NCI-H1436 (cell line): ENCODE measurements around the gene BCAS3.

ENCODE experiments used
- DNase-seq: peaks from one replicate; lab custom pipeline; 2025; lab: John Stamatoyannopoulos, UW

Gene BCAS3

GRCh38 chr17:61323003-61323908 lies 645.6 kb downstream of the BCAS3 start:
- no peak for DNase-seq

DNA sequence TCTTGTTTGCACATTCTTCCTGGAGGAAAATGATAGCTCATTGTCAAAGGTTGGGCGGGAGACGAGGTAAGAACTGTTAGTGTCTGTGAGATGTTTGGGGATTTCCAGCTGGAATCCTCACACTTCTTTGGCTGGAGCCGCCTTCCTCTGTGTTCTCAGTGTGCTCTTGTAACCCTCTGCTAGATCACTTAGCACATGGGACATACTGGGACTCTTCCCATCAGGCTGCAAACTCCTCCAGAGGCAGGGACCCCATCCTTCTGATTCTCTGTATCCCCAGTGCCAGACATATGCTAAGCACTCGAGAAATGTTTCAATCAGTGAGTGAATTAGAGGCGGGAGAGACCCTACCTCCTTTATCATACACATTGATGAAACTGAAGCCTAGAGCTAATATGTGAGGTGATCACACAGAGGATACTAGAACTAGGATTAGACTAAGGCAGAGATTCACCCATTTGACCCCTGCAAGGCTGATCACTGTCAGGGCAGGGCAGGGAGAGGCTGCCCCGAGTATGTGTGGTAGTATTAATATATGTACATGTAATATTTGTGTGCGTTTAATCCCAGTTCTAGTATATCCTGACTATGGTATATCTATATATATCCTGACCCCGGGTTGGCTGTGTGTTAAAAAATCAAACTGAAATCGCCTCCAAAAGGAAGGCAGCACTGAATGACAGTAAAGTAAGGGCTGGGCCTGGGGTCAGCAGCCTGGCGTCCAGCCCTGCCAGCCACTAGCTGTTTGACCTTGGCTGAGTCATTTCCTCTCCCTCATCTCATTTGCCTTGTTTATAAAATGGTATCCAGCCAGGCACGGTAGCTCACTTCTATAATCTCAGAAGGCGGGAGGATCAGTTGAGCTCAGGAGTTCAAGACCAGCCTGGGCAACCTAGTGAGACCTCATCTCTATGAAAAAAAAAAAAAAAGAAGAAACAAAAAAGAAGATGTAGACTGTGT lies 646.5 kb downstream of the BCAS3 start:
- DNase-seq: no peak

- no peak for DNase-seq
Measured at GRCh38 chr17:61324950-61325349, 647.3 kb downstream of the BCAS3 start.

DNA sequence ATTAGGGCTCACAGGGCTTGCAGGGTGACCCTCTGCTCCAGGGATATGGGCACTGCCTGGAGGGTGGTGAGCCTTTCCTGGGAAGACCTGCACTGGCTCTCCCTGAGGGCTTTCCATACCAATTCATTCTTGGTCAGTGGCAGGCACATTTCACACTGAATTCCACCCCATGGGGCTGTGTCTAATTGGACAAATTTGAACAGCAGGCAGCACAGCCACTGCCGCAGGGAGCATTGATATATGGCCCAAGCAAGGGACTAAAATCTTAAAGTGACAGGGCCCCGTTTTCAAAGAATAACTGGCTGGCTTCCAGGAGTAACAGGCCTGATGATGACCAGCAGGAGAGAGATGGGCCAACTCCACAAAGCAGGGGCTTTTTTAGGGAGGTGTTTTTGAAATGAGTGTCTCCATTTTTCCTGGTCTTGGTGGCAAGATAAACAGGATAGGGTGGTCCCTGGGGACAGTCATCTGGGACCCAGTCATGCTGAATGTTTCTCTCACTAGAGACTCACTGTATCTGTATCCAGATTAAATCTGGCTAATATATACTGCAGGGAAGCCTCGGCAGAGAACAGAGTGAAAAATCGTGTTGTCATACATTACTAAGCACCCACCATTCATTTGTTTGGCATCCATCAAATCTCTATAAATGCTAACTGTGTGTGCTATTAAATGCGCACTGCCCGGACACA lies 647.9 kb downstream of the BCAS3 start:
- no peak for DNase-seq

GRCh38 chr17:61326330-61326729 lies 648.7 kb downstream of the BCAS3 start:
- DNase-seq: no peak

GRCh38 chr17:61328351-61328750 lies 650.7 kb downstream of the BCAS3 start:
- DNase-seq: no peak

GRCh38 chr17:61330174-61331150 lies 652.8 kb downstream of the BCAS3 start:
- peak; percentile 22 for DNase-seq

DNA sequence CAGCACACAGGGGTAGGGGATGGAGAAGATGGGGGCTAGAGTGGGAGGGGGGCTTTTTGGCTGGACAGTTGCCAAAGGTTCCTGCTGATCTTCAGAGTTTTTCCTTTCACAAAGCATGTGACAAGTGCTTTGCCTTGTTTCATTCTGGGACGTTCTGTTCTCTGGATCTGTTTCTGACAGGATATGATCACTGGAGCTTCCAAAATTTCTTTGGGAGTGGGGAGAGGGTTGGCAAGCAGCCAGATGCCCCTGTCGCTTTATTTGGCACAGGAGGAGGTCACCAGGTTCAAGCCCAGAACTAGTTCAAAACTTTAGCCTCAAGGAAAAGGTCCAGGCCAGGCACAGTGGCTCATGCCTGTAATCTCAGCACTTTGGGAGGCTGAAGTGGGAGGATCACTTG lies 653.5 kb downstream of the BCAS3 start:
- DNase-seq: no peak

GRCh38 chr17:61331886-61332285 lies 654.2 kb downstream of the BCAS3 start:
- no peak for DNase-seq

- no peak for DNase-seq
Measured at GRCh38 chr17:61333136-61333535, 655.5 kb downstream of the BCAS3 start.

- no peak for DNase-seq
Measured at GRCh38 chr17:61334673-61335072, 657.0 kb downstream of the BCAS3 start.

DNA sequence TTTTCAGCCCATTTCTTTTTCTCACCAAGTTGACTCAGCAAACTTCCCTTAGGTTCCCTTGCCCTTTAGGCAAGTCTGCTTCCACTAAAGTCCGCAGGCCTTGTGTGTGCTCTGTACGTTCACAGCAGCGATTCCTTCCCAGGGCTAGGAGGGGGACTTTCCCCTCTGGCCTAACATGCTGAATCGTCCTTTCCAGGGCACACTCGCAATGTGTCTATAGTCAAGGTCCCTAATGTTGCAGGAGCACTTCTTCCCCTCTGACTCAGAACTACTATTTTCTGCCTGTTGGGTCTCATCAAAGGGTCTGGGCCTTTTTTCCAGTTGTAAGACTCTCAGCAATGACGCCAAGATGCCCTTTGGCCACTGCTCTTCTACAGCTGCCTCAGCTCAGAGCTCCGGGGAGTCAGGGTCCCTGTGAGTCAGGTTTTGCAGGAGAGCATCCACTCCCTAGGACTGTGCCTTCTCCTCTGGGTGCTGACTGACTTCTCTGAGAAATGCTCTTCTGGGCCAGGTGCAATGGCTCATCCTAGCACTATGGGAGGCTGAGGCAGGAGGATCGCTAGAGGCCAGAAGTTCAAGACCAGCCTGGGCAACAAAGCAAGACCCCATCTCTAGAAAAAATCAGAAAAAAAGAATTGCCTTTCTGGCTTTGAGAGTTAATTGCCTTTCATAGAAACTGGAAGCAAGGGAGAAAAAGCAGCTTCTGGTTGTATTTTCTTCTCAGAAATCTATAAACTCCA lies 657.6 kb downstream of the BCAS3 start:
- DNase-seq: no peak

DNA sequence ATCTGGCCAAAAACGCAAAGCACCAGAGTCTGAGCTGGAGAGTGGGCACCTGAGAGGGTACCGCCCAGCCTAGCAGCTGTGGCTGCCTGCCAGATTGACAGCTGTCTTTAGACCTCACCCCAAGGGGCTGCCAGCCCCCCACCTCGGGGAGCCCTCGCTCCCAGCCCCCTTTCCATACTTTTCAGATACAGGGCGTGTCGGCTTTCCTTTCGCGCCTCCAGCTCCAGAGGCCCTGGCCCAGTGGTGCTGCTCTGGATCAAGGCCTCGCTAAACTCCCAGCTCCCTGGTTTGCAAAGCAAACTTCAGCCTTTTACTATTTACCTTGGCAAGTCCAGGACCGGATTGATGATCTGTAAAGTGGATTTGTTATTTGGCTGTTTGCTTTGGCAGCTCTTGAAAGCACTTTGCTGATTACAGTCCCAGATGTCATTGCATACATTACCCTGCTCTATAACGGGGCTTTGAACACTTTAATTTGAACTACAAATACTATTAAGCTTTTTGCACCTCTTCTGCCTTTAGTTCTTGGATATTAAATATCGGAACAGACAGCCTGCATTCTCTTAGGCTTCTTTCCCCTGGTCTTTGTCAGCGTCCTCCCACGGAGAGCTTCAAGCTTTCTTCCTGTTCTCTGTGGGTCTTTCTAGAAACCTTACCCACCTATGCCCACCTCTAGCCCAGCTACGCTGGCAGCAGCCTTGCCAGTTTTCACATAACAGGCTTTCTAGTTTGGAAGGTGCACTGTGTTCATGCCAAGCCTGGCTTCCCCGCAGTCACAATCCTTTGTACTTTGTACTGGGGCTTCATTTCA lies 658.4 kb downstream of the BCAS3 start:
- DNase-seq: peak; percentile 67

GRCh38 chr17:61337290-61337689 lies 659.6 kb downstream of the BCAS3 start:
- DNase-seq: no peak

GRCh38 chr17:61338000-61338798 lies 660.5 kb downstream of the BCAS3 start:
- DNase-seq: no peak

DNA sequence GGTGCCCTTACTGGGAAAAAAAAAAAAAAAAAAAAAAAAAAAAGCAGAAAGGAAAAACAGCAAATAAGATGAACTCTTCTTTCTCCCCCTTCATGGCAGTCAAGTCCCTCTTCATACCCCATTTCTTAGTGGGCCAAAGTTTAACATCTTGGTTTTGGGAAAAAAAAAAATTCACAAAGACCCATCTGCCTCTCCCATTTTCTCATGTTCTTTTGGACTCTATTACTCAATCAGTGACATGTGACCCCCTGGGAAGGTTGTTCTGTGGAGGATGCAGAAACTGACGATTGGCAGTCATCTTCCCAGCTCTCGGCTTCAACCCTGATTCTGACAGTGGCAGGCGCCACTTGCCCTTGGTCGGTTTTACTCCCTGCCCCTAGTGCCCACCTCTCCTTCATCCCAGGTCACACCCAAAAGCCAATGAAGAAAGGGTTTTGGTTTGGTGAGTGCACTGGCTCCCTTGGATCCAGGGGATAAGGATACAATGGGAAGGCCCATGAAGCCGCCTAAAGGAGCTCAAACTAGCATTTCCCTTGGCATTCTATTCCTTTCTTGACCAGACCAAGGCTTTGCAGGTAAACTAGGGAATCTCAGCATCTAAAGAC lies 661.3 kb downstream of the BCAS3 start:
- DNase-seq: no peak

GRCh38 chr17:61340431-61341209 lies 663.0 kb downstream of the BCAS3 start:
- no peak for DNase-seq
